Lung (tissue), 12 donors: ENCODE results near the gene MAP3K12. TPM values are rescaled to one million over a fixed set of nuclear protein-coding genes. Genes with fewer than 3 reads are reported as not detected.
"Not testable (repeated sequence)": the region's sequence is repeated elsewhere in the genome, so short reads cannot be mapped to it uniquely, and the experiment has no call there.

ENCODE experiments used
- ATAC-seq: fragments of 200-7000 bp; cut with Tn5 transposase; one replicate; pipeline ENCODE4 v1.9.1; 2020; ENCODE audit warnings: moderate number of reproducible peaks; ENCODE audit not compliant: insufficient read depth, low FRiP score
- DNase-seq, 3 donors: peaks; one replicate each; pipeline ENCODE4 v3.0.0-alpha.2; 2013 to 2017
- H3K27ac ChIP-seq, 2 donors: one replicate each; pipeline ENCODE4 v1.5.1; 2013; ENCODE audit warnings: mild to moderate bottlenecking in 2 of 2, moderate library complexity in 2 of 2, control low read depth in 1 of 2, inconsistent platforms in 1 of 2, low read depth in 1 of 2, low read length in 1 of 2
- H3K27me3 ChIP-seq, 3 donors: one replicate each; pipeline ENCODE4 v1.5.1; 2013; ENCODE audit warnings: low read length in 2 of 3; ENCODE audit not compliant: control insufficient read depth in 3 of 3, insufficient read depth in 3 of 3
- H3K36me3 ChIP-seq, 4 donors: one replicate each; pipeline ENCODE4 v1.5.1; 2013; ENCODE audit warnings: low read length in 4 of 4, mild to moderate bottlenecking in 1 of 4, moderate library complexity in 1 of 4; ENCODE audit not compliant: control insufficient read depth in 4 of 4, insufficient read depth in 4 of 4
- H3K4me1 ChIP-seq, 5 donors: one replicate each; pipeline ENCODE4 v1.5.1; 2013; ENCODE audit warnings: low read length in 5 of 5, mild to moderate bottlenecking in 2 of 5, moderate library complexity in 1 of 5; ENCODE audit not compliant: control insufficient read depth in 5 of 5, insufficient read depth in 5 of 5
- H3K4me3 ChIP-seq: one replicate; pipeline ENCODE4 v1.5.1; 2013; ENCODE audit warnings: mild to moderate bottlenecking, control low read depth, moderate library complexity
- H3K9ac ChIP-seq, 2 donors: one replicate each; pipeline ENCODE4 v1.5.1; 2013; ENCODE audit warnings: low read length in 2 of 2, control low read depth in 1 of 2; ENCODE audit not compliant: insufficient read depth in 1 of 2
- H3K9me3 ChIP-seq, 4 donors: one replicate each; pipeline ENCODE4 v1.5.1; 2013; ENCODE audit warnings: low read length in 3 of 4, mild to moderate bottlenecking in 1 of 4, moderate library complexity in 1 of 4; ENCODE audit not compliant: control insufficient read depth in 4 of 4, insufficient read depth in 3 of 4
- WGBS, 2 donors: extraction: QIAGEN DNeasy Blood & Tissue Kit; methylation state at CpG; one replicate each; pipeline ENCODE4 v1.1.7; 2013; 5-methylcytosine and 5-hydroxymethylcytosine counted together
- polyA plus RNA-seq, 2 donors: library from polyadenylated mRNA; stranded (reverse); fragments of 200-250 nt; gene quantifications; one replicate each; pipeline ENCODE4 v1.2.1, GENCODE V29; 2013
- total RNA-seq, 2 donors: library from RNA; depleted of rRNA in 1 of 2; stranded (reverse); fragments of >200 nt in 1 of 2; gene quantifications; one replicate each; pipeline ENCODE4 v1.2.1, GENCODE V29; 2014 to 2021
- TF ChIP-seq, protein P1 (sequence below): IDR thresholded peaks from 2 replicates; pipeline ENCODE4 v1.5.1; 2012; ENCODE audit warnings: mild to moderate bottlenecking; ENCODE audit errors: control extremely low read depth, extremely low read depth
- donor health status: control.
- donor health status: control.
- donor health status: Bipolar disorder and iron deficiency.
- donor health status: healthy.
- donor health status: DM: yes; HTN: yes; CAD: no.

Gene MAP3K12
- total and polyA plus RNA-seq, 4 donors: 13.4 to 25.4 (median 20.1) TPM

DNA sequence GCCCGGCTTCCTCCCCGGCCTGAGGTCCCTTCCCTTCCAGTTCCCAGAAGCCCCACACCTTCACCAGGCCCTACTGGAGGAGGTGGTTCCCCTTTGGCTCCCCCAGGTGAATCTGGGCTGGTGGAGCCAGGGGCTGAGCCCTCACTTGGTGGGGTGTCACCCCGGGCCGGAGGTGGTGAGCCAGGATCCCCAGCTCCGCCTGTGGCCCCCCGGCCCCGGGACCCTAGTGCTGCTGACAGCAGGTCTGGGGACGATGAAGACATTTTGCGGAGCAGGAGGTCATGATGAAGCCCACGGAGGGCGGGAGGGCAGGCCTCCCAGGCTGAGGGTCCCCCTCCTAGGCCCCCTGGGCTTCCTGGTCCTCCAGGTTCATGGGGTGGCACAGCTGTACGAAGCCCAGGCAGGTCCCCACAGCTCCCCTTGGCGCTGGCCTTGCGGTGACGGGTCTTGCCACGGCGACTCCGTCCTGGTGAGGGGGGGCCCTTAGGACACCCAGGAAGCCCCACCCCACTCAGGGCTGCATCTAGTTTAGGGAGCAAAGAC, 16.6 kb downstream of the MAP3K12 start:
- Histone ChIP-seq H3K27me3 (no peaks in the 10 kb centered on the region), H3K9ac (no peak overlapping the region), H3K4me3 (no peak overlapping the region), H3K27ac (no peak overlapping the region), H3K4me1 (peaks cover 0 to 6% (median 0%) of the 10 kb centered on the region in 5 donors), H3K9me3 (no peaks in the 10 kb centered on the region), H3K36me3 (peaks cover 21 to 69% (median 51%) of the 10 kb centered on the region in 4 donors)
- TF ChIP-seq, protein P1, sequence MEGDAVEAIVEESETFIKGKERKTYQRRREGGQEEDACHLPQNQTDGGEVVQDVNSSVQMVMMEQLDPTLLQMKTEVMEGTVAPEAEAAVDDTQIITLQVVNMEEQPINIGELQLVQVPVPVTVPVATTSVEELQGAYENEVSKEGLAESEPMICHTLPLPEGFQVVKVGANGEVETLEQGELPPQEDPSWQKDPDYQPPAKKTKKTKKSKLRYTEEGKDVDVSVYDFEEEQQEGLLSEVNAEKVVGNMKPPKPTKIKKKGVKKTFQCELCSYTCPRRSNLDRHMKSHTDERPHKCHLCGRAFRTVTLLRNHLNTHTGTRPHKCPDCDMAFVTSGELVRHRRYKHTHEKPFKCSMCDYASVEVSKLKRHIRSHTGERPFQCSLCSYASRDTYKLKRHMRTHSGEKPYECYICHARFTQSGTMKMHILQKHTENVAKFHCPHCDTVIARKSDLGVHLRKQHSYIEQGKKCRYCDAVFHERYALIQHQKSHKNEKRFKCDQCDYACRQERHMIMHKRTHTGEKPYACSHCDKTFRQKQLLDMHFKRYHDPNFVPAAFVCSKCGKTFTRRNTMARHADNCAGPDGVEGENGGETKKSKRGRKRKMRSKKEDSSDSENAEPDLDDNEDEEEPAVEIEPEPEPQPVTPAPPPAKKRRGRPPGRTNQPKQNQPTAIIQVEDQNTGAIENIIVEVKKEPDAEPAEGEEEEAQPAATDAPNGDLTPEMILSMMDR: no peak
- ATAC-seq: no peak
- WGBS, 2 donors: 87 to 88% methylated on average over 18 of the region's 18 CpGs
- DNase-seq: no peak

DNA sequence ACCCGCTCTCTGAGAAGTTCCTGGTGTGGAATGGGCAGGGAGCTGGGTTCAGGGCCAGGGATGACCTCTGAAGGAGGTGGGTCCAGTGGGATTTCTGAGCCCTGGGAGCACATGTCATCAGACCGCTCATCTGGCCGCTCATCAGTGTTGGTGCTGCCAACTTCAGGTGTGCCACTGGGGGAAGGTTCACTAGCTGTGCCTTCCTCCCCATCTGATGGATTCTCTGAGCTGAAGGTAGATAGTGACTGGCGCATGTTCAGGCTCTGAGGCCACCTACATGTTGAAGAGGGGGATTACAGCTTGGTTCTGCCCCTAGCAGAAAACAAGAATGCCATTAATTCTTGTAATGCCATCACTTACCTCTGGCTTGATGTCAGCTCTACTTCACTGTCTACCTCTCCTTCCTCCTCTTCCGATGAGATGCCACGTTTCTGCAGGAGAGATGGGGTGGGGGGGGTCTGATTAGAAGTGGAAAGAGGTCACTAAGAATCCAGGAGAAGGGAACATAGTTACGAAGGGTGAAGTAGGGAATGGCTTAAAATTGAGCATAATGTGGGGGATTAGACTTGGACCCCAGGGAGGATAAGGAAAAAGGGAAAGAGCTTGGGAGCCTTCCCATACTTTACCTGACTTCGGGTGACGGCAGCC, 17.2 kb downstream of the MAP3K12 start:
- DNase-seq (no peak), ATAC-seq (no peak)
- Histone ChIP-seq H3K9ac (no peak overlapping the region), H3K4me3 (no peak overlapping the region), H3K9me3 (no peaks in the 10 kb centered on the region), H3K27me3 (no peaks in the 10 kb centered on the region), H3K4me1 (peaks cover 0 to 3% (median 0%) of the 10 kb centered on the region in 5 donors), H3K27ac (no peak overlapping the region), H3K36me3 (peaks cover 21 to 66% (median 51%) of the 10 kb centered on the region in 4 donors)
- TF ChIP-seq, protein P1: no peak
- 86% methylated on average over 9 of the region's 9 CpGs for WGBS, 2 donors

DNA sequence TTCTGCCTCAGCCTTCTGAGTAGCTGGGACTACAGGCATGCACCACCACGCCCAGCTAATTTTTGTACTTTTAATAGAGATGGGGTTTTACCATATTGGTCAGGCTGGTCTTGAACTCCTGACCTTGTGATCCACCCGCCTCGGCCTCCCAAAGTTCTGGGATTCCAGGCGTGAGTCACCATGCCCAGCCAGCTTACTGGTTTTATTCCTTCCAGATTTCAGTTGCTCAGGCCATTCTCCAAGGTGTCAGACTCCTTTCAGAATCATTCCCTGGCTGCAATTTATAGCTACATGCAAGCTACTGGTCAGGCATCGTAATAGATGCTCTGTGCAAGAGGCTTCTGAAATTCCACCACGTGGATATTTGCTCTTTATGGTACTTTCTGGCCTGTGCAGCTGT, 17.8 kb downstream of the MAP3K12 start:
- ATAC-seq, H3K27ac ChIP-seq, H3K9me3 ChIP-seq, DNase-seq, H3K4me3 ChIP-seq, H3K9ac ChIP-seq, H3K27me3 ChIP-seq, H3K4me1 ChIP-seq: not testable (repeated sequence)
- 82 to 92% methylated on average over 6 of the region's 6 CpGs for WGBS, 2 donors
- H3K36me3 ChIP-seq: peaks cover 21 to 66% (median 53%) of the 10 kb centered on the region in 4 donors

DNA sequence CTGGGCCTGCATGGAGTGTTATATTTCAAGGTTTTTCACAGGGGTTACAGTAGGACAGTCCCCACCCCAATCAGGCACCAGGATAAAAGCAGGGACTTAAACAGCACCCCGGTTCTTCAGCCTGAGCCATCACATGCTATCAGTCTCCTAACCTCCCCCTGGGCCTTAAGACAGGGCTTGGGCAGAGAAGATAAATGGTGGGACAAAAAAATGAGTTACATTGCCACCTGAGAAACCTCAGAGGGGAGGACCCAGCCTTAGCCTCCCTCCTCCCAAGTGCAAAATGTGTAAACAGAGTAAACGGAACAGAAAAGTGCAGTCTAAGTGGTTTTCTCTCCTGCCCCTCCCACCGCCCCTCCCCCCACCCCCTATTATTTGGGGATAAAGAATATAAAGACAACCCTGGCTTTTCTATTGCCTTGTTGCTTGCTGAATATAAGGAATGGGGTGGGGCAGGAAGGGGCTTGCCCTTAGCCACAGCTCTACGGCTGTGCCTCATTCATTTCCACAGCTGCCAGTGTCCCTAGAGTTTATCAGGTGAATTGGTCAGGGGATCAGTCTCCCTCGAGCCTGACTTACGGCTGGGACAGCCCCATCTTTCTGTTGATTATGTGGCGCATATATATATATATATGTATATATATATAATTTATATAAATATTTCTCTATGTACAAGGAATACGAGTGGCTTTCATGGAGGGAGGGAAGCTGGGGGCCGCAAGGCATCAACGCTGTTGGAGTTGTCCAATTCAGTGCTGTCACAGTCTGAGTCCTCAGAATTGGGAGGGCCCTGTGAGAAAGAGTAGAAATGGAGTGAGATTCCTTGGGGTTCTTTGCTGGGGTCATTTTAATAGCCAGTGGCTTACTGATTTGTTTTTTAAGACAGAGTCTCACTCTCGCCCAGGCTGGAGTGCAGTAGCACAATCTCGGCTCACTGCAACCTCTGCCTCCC, 18.5 kb downstream of the MAP3K12 start:
- Histone ChIP-seq H3K4me1 (peaks cover 0 to under 1% (median 0%) of the 10 kb centered on the region in 5 donors), H3K27ac (peak overlapping the region in 1 of 2 donors; percentile 45), H3K36me3 (peaks cover 25 to 65% (median 52%) of the 10 kb centered on the region in 4 donors), H3K9me3 (no peaks in the 10 kb centered on the region), H3K4me3 (no peak overlapping the region), H3K27me3 (no peaks in the 10 kb centered on the region), H3K9ac (no peak overlapping the region)
- no peak for DNase-seq
- WGBS, 2 donors: 74 to 79% methylated on average over 12 of the region's 12 CpGs
- TF ChIP-seq, protein P1: no peak
- ATAC-seq: no peak
